SK-N-SH (cell line): ENCODE results near the gene RBP5. TPM values are rescaled to one million over a fixed set of nuclear protein-coding genes. Genes with fewer than 3 reads are reported as not detected.

Experiments
- CTCF ChIA-PET: fragments of 300-600, 350-600 bp; formaldehyde crosslinking; extraction: SDS; loops from one replicate; lab custom pipeline; 2021; lab: Yijun Ruan, JAX
- POLR2A ChIA-PET: fragments of 350-600 bp; sonication (Branson Sonifier 250); formaldehyde crosslinking; extraction: SDS; loops from one replicate; lab custom pipeline; 2020; ENCODE audit warnings: antibody characterized with exemption, inconsistent platforms; lab: Yijun Ruan, JAX
- DNase-seq: peaks from one replicate; pipeline ENCODE4 v3.0.0; 2012
- H2AFZ ChIP-seq: fragments of 200-600 bp; sonication (generic); 2 replicates; pipeline ENCODE4 v1.8.1; 2016; ENCODE audit warnings: antibody characterized with exemption, mild to moderate bottlenecking, low read depth
- H3F3A ChIP-seq: fragments of 200-600 bp; sonication (generic); replicated peaks from 2 replicates; pipeline ENCODE3; 2016; ENCODE audit warnings: antibody characterized with exemption, mild to moderate bottlenecking; ENCODE audit not compliant: insufficient read depth
- H3K27ac ChIP-seq, 2 experiments: fragments of 200-500 bp in 1 of 2; fragments of 200-600 bp in 1 of 2; sonication (Bioruptor generic) in 1 of 2; sonication (generic), shearing (Covaris generic) in 1 of 2; 2 replicates each; pipeline versions ENCODE4 v1.5.1 to v1.6.1; 2014 to 2016; ENCODE audit warnings: low read depth in 2 of 2, inconsistent platforms in 1 of 2, low read length in 1 of 2, mild to moderate bottlenecking in 1 of 2, mixed read lengths in 1 of 2
- H3K27me3 ChIP-seq: fragments of 200-600 bp; sonication (generic), shearing (Covaris generic); 2 replicates; pipeline ENCODE4 v1.6.1; 2016; ENCODE audit warnings: mixed run types; ENCODE audit not compliant: insufficient read depth
- H3K36me3 ChIP-seq, 2 experiments: fragments of 200-500 bp in 1 of 2; fragments of 200-600 bp in 1 of 2; sonication (Bioruptor generic) in 1 of 2; sonication (generic) in 1 of 2; replicated peaks in 1 of 2; 2 replicates each; pipeline versions ENCODE3 to v1.5.1; 2014 to 2016; ENCODE audit warnings: low read length in 1 of 2, mild to moderate bottlenecking in 1 of 2; ENCODE audit not compliant: insufficient read depth in 2 of 2, control insufficient read depth in 1 of 2
- H3K4me1 ChIP-seq, 2 experiments: fragments of 200-500 bp in 1 of 2; fragments of 200-600 bp in 1 of 2; sonication (Bioruptor generic) in 1 of 2; sonication (generic), shearing (Covaris generic) in 1 of 2; 2 replicates each; pipeline versions ENCODE4 v1.5.1 to v1.6.1; 2014 to 2016; ENCODE audit warnings: low read depth in 1 of 2, low read length in 1 of 2, mixed run types in 1 of 2; ENCODE audit not compliant: insufficient read depth in 2 of 2, control insufficient read depth in 1 of 2
- H3K4me2 ChIP-seq: fragments of 200-600 bp; sonication (generic), shearing (Covaris generic); 2 replicates; pipeline ENCODE4 v1.6.1; 2017; ENCODE audit warnings: mixed run types
- H3K4me3 ChIP-seq, 2 experiments: fragments of 200-500 bp in 1 of 2; fragments of 200-600 bp in 1 of 2; sonication (Bioruptor generic) in 1 of 2; sonication (generic), shearing (Covaris generic) in 1 of 2; 2 replicates each; pipeline versions ENCODE4 v1.5.1 to v1.8.1; 2014 to 2016; ENCODE audit warnings: low read depth in 2 of 2, inconsistent platforms in 1 of 2, low read length in 1 of 2, mild to moderate bottlenecking in 1 of 2, mixed read lengths in 1 of 2, moderate library complexity in 1 of 2
- H3K79me2 ChIP-seq: fragments of 200-600 bp; sonication (generic); 2 replicates; pipeline ENCODE4 v1.8.1; 2017; ENCODE audit warnings: mild to moderate bottlenecking; ENCODE audit not compliant: insufficient read depth
- H3K9ac ChIP-seq: fragments of 200-600 bp; sonication (generic); 2 replicates; pipeline ENCODE4 v1.6.1; 2017; ENCODE audit warnings: mixed run types
- H3K9me2 ChIP-seq: fragments of 200-600 bp; sonication (generic); 2 replicates; pipeline ENCODE4 v1.6.1; 2017; ENCODE audit warnings: mixed run types
- H3K9me3 ChIP-seq: fragments of 200-600 bp; sonication (generic); 2 replicates; pipeline ENCODE4 v1.6.1; 2017; ENCODE audit warnings: mixed run types, mild to moderate bottlenecking, moderate library complexity
- H4K20me1 ChIP-seq: fragments of 200-600 bp; sonication (generic); 2 replicates; pipeline ENCODE4 v1.6.1; 2017; ENCODE audit warnings: mild to moderate bottlenecking, mixed run types; ENCODE audit not compliant: insufficient read depth
- FOSL2 ChIP-seq: IDR thresholded peaks from 2 replicates; pipeline ENCODE4 v1.4.0; 2012; ENCODE audit warnings: low read depth, mild to moderate bottlenecking, moderate library complexity, borderline replicate concordance
- JUND ChIP-seq: IDR thresholded peaks from 2 replicates; pipeline ENCODE4 v1.4.0; 2012
- RFX5 ChIP-seq: IDR thresholded peaks from 2 replicates; pipeline ENCODE4 v1.6.1; 2012; ENCODE audit warnings: mild to moderate bottlenecking, improper control_type of control experiment, low read length
- SIN3A ChIP-seq: IDR thresholded peaks from 2 replicates; pipeline ENCODE4 v1.6.1; 2012; ENCODE audit warnings: low read depth, mild to moderate bottlenecking, low read length, moderate library complexity, borderline replicate concordance
- TAF1 ChIP-seq: IDR thresholded peaks from 2 replicates; pipeline ENCODE4 v1.6.1; 2012; ENCODE audit warnings: low read depth, mild to moderate bottlenecking, low read length, moderate library complexity, borderline replicate concordance
- TCF12 ChIP-seq: IDR thresholded peaks from 2 replicates; pipeline ENCODE4 v1.4.0; 2012
- WGBS: methylation state at CpG from one replicate; pipeline ENCODE4 v1.1.6; 2017; ENCODE audit warnings: low lambda C conversion rate; 5-methylcytosine and 5-hydroxymethylcytosine counted together
- polyA plus RNA-seq, 3 experiments: library from polyadenylated mRNA; depleted of rRNA; stranded (reverse); fragments of >200 nt; gene quantifications; 2 replicates each; pipeline ENCODE4 v1.2.3, GENCODE V29; 2012
- TF ChIP-seq, protein P1 (sequence below): fragments of 200-600 bp; sonication (generic); IDR thresholded peaks from 2 replicates; pipeline ENCODE4 v1.6.1; 2017; ENCODE audit warnings: antibody characterized with exemption, mild to moderate bottlenecking, moderate library complexity
- TF ChIP-seq, protein P2 (sequence below): fragments of 150-350 bp; IDR thresholded peaks from 2 replicates; pipeline ENCODE4 v1.6.1; 2016; ENCODE audit warnings: mild to moderate bottlenecking, low read depth, low read length
- TF ChIP-seq, protein P3 (sequence below): IDR thresholded peaks from 2 replicates; pipeline ENCODE4 v1.4.0; 2012; ENCODE audit warnings: low read depth, borderline replicate concordance

RBP5 gene
- polyA plus RNA-seq, 1 of the 3 experiments (the other 2 are of a cell fraction), result 0.12 TPM

GRCh38 chr12:7091660-7092228, 36.9 kb downstream of the RBP5 start:
- peak overlapping the region; percentile 33; the same call in 1 of the 2 replicates for H3K9ac ChIP-seq
- no peaks in the 10 kb centered on the region for H3K36me3 ChIP-seq
- H3K9me3 ChIP-seq, result no peaks in the 10 kb centered on the region
- H3K27me3 ChIP-seq, result no peaks in the 10 kb centered on the region
- peaks cover 0 to 8% of the 10 kb centered on the region in 2 experiments; a peak in 1 of 4 replicates for H3K4me1 ChIP-seq
- POLR2A ChIA-PET, result interaction anchor here (0.7 kb wide), 1 partner anchor 148 kb away, joined by 3 read pairs; the partner anchor contains the start of gene C12orf57
- H3K4me3 ChIP-seq, result peak overlapping the region in 1 of 2 experiments; percentile 54; a peak in 2 of 4 replicates
- H2AFZ ChIP-seq, result peak overlapping the region; percentile 91; the same call in 1 of the 2 replicates
- CTCF ChIA-PET, result interaction anchor here (0.8 to 2.2 kb wide), 12 partner anchors 9 to 167 kb away, joined by 3 to 11 read pairs (median 4); partner anchors contain the start of genes C12orf57, C1S and RNU7-1
- TF ChIP-seq FOSL2 (no peak), RFX5 (no peak), TAF1 (no peak), JUND (no peak)
- TF ChIP-seq, all 33 proteins: peak for 0
- WGBS, result 73% methylated on average over 9 of the region's 10 CpGs
- H3K27ac ChIP-seq, result no peak overlapping the region
- H3F3A ChIP-seq, result peaks cover 6% of the 10 kb centered on the region
- no peaks in the 10 kb centered on the region for H4K20me1 ChIP-seq
- H3K9me2 ChIP-seq, result no peaks in the 10 kb centered on the region
- peak overlapping the region; percentile 71 for H3K4me2 ChIP-seq
- no peak for DNase-seq
- no peaks in the 10 kb centered on the region for H3K79me2 ChIP-seq

DNA sequence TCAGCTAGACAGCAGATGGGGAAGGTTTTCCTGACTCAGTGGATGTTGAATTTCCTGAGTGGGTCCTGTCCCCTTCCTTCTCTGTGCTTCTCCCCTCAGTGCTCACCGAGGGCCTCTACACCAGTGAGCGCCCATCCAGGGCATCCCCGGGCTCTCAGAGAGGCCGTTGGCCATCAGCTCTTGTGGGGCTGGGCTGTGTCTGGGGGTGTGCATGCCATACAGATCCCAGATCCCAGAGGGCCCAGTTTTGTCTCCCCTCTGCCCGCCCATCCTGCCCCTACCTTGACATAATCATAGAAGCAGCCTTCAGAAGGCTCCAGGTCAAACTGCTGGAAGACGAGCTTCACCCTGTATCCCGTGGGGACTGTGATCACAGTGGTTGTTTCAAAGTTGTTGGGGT, 37.5 kb downstream of the RBP5 start:
- WGBS, result 89% methylated on average over 7 of the region's 7 CpGs
- ChIA-PET CTCF (interaction anchor here (0.6 to 2.2 kb wide), 9 partner anchors 13 to 147 kb away, joined by 3 to 11 read pairs (median 4); partner anchors contain the start of genes C12orf57, C1S and RNU7-1), POLR2A (no interaction called here)
- H3K36me3 ChIP-seq, result no peaks in the 10 kb centered on the region
- no peak overlapping the region for H2AFZ ChIP-seq
- peaks cover 0 to 8% of the 10 kb centered on the region in 2 experiments; a peak in 1 of 4 replicates for H3K4me1 ChIP-seq
- H3K27me3 ChIP-seq, result no peaks in the 10 kb centered on the region
- peaks cover 6% of the 10 kb centered on the region for H3F3A ChIP-seq
- no peak for DNase-seq
- no peaks in the 10 kb centered on the region for H3K79me2 ChIP-seq
- no peaks in the 10 kb centered on the region for H3K9me3 ChIP-seq
- no peak overlapping the region for H3K4me3 ChIP-seq
- no peak overlapping the region for H3K9ac ChIP-seq
- H3K27ac ChIP-seq, result no peak overlapping the region
- TF ChIP-seq, protein P1, sequence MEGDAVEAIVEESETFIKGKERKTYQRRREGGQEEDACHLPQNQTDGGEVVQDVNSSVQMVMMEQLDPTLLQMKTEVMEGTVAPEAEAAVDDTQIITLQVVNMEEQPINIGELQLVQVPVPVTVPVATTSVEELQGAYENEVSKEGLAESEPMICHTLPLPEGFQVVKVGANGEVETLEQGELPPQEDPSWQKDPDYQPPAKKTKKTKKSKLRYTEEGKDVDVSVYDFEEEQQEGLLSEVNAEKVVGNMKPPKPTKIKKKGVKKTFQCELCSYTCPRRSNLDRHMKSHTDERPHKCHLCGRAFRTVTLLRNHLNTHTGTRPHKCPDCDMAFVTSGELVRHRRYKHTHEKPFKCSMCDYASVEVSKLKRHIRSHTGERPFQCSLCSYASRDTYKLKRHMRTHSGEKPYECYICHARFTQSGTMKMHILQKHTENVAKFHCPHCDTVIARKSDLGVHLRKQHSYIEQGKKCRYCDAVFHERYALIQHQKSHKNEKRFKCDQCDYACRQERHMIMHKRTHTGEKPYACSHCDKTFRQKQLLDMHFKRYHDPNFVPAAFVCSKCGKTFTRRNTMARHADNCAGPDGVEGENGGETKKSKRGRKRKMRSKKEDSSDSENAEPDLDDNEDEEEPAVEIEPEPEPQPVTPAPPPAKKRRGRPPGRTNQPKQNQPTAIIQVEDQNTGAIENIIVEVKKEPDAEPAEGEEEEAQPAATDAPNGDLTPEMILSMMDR, result no peak
- TF ChIP-seq SIN3A (no peak), TCF12 (no peak), JUND (no peak)
- TF ChIP-seq, protein P2, sequence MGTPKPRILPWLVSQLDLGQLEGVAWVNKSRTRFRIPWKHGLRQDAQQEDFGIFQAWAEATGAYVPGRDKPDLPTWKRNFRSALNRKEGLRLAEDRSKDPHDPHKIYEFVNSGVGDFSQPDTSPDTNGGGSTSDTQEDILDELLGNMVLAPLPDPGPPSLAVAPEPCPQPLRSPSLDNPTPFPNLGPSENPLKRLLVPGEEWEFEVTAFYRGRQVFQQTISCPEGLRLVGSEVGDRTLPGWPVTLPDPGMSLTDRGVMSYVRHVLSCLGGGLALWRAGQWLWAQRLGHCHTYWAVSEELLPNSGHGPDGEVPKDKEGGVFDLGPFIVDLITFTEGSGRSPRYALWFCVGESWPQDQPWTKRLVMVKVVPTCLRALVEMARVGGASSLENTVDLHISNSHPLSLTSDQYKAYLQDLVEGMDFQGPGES, result no peak
- TF ChIP-seq, protein P3, sequence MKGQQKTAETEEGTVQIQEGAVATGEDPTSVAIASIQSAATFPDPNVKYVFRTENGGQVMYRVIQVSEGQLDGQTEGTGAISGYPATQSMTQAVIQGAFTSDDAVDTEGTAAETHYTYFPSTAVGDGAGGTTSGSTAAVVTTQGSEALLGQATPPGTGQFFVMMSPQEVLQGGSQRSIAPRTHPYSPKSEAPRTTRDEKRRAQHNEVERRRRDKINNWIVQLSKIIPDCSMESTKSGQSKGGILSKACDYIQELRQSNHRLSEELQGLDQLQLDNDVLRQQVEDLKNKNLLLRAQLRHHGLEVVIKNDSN, result no peak
- no peaks in the 10 kb centered on the region for H4K20me1 ChIP-seq
- no peaks in the 10 kb centered on the region for H3K9me2 ChIP-seq
- no peak overlapping the region for H3K4me2 ChIP-seq
